ENCODE results near the gene UTS2B. TPM values are rescaled to one million over a fixed set of nuclear protein-coding genes. Genes with fewer than 3 reads are reported as not detected.

The UTS2B gene
- total RNA-seq, 2 experiments from 2014 or later: not detected

DNA sequence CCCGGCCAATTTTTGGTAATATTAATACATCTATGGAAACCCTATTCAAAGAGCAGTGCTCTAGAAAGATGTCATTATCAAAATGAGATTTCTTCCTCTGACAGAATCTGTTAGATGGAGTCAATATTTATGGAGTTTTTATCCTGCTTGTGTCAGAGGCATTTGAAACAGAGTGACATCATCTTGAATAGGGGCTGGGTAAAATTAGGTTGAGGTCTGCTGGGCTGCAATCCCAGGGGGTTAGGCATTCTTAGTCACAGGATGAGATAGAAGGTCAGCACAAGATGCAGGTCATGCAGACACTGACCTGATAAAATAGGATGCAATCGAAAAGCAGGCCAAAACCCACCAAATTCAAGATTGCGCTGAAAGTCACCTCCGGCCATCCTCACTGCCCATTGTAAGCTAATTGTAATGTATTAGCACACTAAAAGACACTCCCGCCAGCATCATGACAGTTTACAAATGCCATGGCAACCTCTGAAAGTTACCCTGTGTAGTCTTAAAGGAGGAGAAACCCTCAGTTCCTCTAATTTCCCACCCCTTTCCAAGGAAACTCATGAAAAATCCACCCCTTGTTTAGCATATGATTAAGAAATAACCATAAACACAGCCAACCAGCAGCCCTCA, 28.4 kb downstream of the UTS2B start:
- ATAC-seq (ENCODE audit: poor library complexity): no peak
- Mint-ChIP-seq H3K4me1 (ENCODE audit: low read depth) (no peaks in the 10 kb centered on the region), H3K36me3 (ENCODE audit: low read depth) (no peaks in the 10 kb centered on the region), H3K27me3 (no peaks in the 10 kb centered on the region), H3K9me3 (no peaks in the 10 kb centered on the region), H3K27ac (no peak overlapping the region), H3K4me3 (no peak overlapping the region)
- Histone ChIP-seq H3K27ac (ENCODE audit: low read depth in 1 of 2, low read length in 2 of 2) (no peak overlapping the region), H3K4me1 (ENCODE audit: insufficient read depth, low read length) (no peaks in the 10 kb centered on the region), H3K9me3 (ENCODE audit: control insufficient read depth in 1 of 2, insufficient read depth in 1 of 2, low read length in 2 of 2) (peaks cover 0 to 4% of the 10 kb centered on the region in 2 experiments), H3K4me3 (ENCODE audit: low read length) (no peak overlapping the region), H3K36me3 (ENCODE audit: insufficient read depth, low read length) (no peaks in the 10 kb centered on the region), H3K27me3 (ENCODE audit: control insufficient read depth in 1 of 2, insufficient read depth in 2 of 2, low read length in 2 of 2) (no peaks in the 10 kb centered on the region)
- ChIA-PET CTCF (no interaction called here), POLR2A (no interaction called here)
- intact Hi-C loops (cut with DNase I, micrococcal nuclease): no loop called here
- TF ChIP-seq, protein P1, sequence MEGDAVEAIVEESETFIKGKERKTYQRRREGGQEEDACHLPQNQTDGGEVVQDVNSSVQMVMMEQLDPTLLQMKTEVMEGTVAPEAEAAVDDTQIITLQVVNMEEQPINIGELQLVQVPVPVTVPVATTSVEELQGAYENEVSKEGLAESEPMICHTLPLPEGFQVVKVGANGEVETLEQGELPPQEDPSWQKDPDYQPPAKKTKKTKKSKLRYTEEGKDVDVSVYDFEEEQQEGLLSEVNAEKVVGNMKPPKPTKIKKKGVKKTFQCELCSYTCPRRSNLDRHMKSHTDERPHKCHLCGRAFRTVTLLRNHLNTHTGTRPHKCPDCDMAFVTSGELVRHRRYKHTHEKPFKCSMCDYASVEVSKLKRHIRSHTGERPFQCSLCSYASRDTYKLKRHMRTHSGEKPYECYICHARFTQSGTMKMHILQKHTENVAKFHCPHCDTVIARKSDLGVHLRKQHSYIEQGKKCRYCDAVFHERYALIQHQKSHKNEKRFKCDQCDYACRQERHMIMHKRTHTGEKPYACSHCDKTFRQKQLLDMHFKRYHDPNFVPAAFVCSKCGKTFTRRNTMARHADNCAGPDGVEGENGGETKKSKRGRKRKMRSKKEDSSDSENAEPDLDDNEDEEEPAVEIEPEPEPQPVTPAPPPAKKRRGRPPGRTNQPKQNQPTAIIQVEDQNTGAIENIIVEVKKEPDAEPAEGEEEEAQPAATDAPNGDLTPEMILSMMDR (IDR thresholded peaks at IDR 0.05): no peak
- DNase-seq: no peak

- no peak overlapping the region for H3K27ac Mint-ChIP-seq
- no peaks in the 10 kb centered on the region for H3K36me3 ChIP-seq (ENCODE audit: insufficient read depth, low read length)
Observed at GRCh38 chr3:191301017-191301416, 29.3 kb downstream of the UTS2B start.

GRCh38 chr3:191300422-191300821, 29.9 kb downstream of the UTS2B start:
- CTCF ChIA-PET: no interaction called here
- TF ChIP-seq, protein P1 (IDR thresholded peaks at IDR 0.05): no peak
- H3K27me3 ChIP-seq (ENCODE audit: control insufficient read depth in 1 of 2, insufficient read depth in 2 of 2, low read length in 2 of 2): no peaks in the 10 kb centered on the region
- Mint-ChIP-seq H3K9me3 (no peaks in the 10 kb centered on the region), H3K27me3 (no peaks in the 10 kb centered on the region), H3K36me3 (ENCODE audit: low read depth) (no peaks in the 10 kb centered on the region), H3K27ac (no peak overlapping the region), H3K4me1 (ENCODE audit: low read depth) (no peaks in the 10 kb centered on the region), H3K4me3 (no peak overlapping the region)
- no peaks in the 10 kb centered on the region for H3K4me1 ChIP-seq (ENCODE audit: insufficient read depth, low read length)
- peak in 1 of 14 experiments; percentile 6 for DNase-seq
- peaks cover 0 to 4% of the 10 kb centered on the region in 2 experiments for H3K9me3 ChIP-seq (ENCODE audit: control insufficient read depth in 1 of 2, insufficient read depth in 1 of 2, low read length in 2 of 2)
- intact Hi-C loops (cut with DNase I, micrococcal nuclease): no loop called here
- no peaks in the 10 kb centered on the region for H3K36me3 ChIP-seq (ENCODE audit: insufficient read depth, low read length)
- POLR2A ChIA-PET: no interaction called here
- H3K4me3 ChIP-seq (ENCODE audit: low read length): no peak overlapping the region
- no peak for ATAC-seq (ENCODE audit: poor library complexity)
- H3K27ac ChIP-seq (ENCODE audit: low read depth in 1 of 2, low read length in 2 of 2): no peak overlapping the region

More at GRCh38 chr3:191301017-191301416, 29.3 kb downstream of the UTS2B start:
- DNase-seq (peak in 1 of 14 experiments; percentile 10), ATAC-seq (ENCODE audit: poor library complexity) (no peak)
- Histone ChIP-seq H3K27ac (ENCODE audit: low read depth in 1 of 2, low read length in 2 of 2) (no peak overlapping the region), H3K4me3 (ENCODE audit: low read length) (no peak overlapping the region), H3K27me3 (ENCODE audit: control insufficient read depth in 1 of 2, insufficient read depth in 2 of 2, low read length in 2 of 2) (no peaks in the 10 kb centered on the region), H3K4me1 (ENCODE audit: insufficient read depth, low read length) (no peaks in the 10 kb centered on the region), H3K9me3 (ENCODE audit: control insufficient read depth in 1 of 2, insufficient read depth in 1 of 2, low read length in 2 of 2) (peaks cover 0 to 4% of the 10 kb centered on the region in 2 experiments)
- Mint-ChIP-seq H3K4me3 (no peak overlapping the region), H3K9me3 (no peaks in the 10 kb centered on the region), H3K27me3 (no peaks in the 10 kb centered on the region), H3K36me3 (ENCODE audit: low read depth) (no peaks in the 10 kb centered on the region), H3K4me1 (ENCODE audit: low read depth) (no peaks in the 10 kb centered on the region)
- intact Hi-C loops (cut with DNase I, micrococcal nuclease): no loop called here
- TF ChIP-seq, protein P1 (IDR thresholded peaks at IDR 0.05): no peak
- CTCF ChIA-PET: no interaction called here
- POLR2A ChIA-PET: no interaction called here

Data from CD4-positive, alpha-beta T cell (primary cell).